Measurements from ENCODE around the gene POLE.

Gene POLE

DNA sequence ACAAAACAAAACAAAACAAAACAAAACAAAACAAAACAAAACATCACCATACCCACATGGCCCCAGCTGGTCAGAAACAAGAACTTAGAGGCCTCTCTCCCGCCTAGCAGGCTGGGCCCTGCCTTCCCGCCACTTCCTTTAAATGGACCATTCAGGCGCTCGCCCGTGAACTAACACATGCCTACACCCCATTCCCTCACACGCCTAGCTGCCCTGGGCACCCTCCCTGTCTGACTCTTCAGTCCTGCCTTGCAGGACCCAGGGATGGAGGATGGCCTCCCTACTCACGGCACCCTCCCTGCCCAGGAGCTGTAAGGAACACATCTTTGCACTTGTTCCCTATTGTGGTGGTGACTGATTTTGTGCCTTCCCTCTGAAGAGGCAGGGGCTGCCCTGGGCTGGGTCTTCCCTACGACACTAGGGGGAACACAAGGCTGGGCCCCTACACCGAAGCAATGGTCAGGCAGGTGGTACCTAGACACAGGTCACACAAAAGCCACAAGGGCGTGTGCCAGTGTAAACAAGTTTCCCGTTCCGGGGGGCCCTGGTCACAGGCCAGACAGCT, 47.1 kb downstream of the POLE start:
- H3K4me3 ChIP-seq (ENCODE audit: low read depth, low read length), result no peak overlapping the region
- no peak for DNase-seq (ENCODE audit: low read depth)
- TF ChIP-seq, protein P1, sequence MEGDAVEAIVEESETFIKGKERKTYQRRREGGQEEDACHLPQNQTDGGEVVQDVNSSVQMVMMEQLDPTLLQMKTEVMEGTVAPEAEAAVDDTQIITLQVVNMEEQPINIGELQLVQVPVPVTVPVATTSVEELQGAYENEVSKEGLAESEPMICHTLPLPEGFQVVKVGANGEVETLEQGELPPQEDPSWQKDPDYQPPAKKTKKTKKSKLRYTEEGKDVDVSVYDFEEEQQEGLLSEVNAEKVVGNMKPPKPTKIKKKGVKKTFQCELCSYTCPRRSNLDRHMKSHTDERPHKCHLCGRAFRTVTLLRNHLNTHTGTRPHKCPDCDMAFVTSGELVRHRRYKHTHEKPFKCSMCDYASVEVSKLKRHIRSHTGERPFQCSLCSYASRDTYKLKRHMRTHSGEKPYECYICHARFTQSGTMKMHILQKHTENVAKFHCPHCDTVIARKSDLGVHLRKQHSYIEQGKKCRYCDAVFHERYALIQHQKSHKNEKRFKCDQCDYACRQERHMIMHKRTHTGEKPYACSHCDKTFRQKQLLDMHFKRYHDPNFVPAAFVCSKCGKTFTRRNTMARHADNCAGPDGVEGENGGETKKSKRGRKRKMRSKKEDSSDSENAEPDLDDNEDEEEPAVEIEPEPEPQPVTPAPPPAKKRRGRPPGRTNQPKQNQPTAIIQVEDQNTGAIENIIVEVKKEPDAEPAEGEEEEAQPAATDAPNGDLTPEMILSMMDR (IDR thresholded peaks at IDR 0.05; ENCODE audit: low read depth, low read length), result no peak

DNA sequence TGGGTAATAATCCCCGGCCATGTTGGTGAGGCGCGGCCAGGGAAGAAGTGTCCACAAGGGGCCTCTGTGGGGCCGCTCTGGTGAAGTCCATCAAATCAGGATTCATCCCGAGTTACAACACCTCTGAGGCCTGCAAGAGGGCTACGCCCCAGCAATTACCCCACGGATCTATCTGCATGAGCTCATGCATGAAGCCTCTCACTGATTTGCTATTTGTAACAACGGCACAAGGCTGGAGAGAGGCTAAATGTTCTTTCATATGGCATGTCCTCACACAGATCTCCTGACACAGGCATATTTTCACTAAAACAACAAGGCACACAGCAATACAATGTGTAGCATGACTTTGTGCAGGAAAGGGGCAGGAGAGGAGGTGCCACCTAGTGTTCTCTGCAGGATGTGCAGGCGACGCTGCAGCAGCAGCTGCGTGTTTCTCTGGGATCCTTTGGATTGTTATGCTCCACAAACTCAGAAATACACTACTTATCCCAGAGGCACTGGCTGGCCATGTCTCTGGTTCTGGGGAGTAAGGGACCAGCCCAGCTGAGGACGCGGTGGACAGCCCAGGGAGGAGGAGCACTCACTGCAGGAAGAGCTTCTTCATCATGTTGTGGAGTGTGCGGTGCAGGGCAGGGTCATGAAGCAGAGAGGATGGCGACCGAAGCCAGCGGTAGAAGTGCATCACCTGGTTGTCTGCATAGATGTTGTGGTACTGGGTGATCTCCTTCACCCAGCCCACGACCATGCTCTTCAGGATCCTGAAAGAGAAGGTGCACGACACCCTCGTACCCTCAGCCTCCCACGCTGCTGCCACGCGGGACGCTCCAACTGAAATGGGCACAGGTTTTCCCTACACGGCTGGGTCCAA, 48.4 kb downstream of the POLE start:
- TF ChIP-seq, protein P2, sequence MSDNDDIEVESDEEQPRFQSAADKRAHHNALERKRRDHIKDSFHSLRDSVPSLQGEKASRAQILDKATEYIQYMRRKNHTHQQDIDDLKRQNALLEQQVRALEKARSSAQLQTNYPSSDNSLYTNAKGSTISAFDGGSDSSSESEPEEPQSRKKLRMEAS (IDR thresholded peaks at IDR 0.05; ENCODE audit: low read depth, low read length), result no peak
- no peak for TF ChIP-seq POLR2A (IDR thresholded peaks at IDR 0.05; ENCODE audit: extremely low read depth, insufficient read length)
- TF ChIP-seq, protein P1 (IDR thresholded peaks at IDR 0.05; ENCODE audit: low read depth, low read length), result peak; percentile 95
- no peak overlapping the region for H3K4me3 ChIP-seq (ENCODE audit: low read depth, low read length)
- peak; percentile 56 for DNase-seq (ENCODE audit: low read depth)

DNA sequence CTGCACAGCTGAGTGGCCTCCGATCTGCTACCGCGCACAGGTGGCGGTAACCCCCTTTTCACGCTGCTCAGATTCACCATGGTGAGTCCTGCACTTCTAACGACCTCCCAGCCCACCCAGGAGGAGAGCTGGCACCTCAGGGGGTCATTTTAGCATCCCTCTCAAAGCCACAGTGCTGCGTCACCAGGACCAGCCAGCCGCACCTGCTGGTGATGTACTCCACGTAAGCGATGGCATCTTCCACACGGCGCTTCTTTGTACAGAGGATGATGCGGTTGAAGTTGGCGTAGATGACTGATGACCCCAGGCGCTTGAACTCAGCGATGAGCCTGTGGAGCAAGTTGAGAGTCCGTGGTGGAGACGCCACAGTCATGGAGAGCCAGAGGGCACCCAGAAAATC, 49.3 kb downstream of the POLE start:
- DNase-seq (ENCODE audit: low read depth), result no peak
- TF ChIP-seq POLR2A (IDR thresholded peaks at IDR 0.05; ENCODE audit: extremely low read depth, insufficient read length), result no peak
- TF ChIP-seq, protein P2 (IDR thresholded peaks at IDR 0.05; ENCODE audit: low read depth, low read length), result no peak
- H3K4me3 ChIP-seq (ENCODE audit: low read depth, low read length), result no peak overlapping the region

DNA sequence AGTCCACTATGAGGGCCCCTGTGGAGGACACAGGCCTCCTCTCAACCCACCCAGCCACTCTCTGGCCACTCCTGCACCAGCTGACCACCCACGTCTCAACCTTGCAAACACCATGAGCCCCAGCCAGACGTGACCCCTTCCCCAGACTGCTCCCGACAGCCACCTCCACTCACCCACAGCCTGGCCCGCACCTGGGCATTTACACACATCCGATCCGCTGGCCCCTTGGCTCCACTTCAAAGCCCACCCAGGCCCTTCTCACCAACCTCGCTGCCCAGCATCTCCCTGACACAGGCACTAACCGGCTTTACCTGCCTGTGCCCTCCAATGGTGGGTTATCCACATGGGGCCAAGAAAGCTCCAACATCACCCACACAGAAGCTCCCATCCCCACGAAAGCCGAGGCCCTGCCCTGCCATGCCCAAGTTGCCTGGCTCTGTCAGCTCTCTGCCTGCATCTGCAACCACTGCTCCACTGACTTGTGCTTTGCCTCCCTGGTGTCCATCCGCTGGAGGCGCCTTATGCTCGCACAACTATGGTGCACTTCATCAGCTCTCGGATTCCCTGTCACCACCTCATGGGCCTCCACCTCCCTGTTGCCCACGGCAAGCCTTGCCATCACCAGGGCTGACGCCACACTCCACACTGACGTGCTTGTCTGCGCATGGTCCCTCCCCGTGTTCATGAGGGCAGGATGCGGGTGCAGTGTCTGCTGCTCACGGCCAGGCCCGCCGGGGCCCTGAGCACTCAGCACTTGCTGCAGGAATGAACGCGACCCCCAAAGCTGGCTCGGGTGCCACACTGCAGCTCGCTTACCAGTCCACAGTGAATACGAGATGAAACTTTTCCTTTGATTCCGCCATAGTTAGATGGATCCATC, 51.8 kb downstream of the POLE start:
- no peak for DNase-seq (ENCODE audit: low read depth)
- no peak overlapping the region for H3K4me3 ChIP-seq (ENCODE audit: low read depth, low read length)
- TF ChIP-seq, protein P1 (IDR thresholded peaks at IDR 0.05; ENCODE audit: low read depth, low read length), result no peak
- TF ChIP-seq POLR2A (IDR thresholded peaks at IDR 0.05; ENCODE audit: extremely low read depth, insufficient read length), result no peak
- TF ChIP-seq MYC (IDR thresholded peaks at IDR 0.05; ENCODE audit: low read depth, low read length), result no peak
- TF ChIP-seq, protein P2 (IDR thresholded peaks at IDR 0.05; ENCODE audit: low read depth, low read length), result no peak

DNA sequence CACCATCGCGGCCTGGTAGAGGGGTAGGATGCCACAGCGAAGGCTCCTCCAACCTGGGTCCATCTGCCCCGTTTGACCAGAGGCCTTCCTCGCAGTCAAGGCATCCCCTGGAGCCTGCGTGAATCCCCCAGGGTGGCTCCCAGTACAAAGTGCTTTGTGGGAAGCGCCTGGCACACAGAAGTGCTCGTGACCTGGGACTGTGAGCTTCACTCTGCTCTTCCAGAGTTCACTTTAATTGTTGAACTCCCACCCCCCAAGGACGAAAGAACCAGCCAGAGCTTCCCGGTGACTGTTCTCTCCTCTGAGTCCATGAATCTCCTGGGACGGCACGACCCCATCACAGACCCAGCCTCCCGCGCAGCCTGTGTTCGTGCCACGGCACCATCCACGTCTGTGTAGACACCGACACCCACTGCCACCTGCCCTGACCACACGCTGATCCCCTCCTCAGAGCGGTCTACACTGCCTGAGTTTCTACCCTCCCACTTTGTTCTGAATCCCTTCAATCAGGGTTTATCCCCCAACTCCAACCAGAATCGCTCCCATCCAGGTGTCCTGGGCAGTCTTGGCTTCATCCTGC, 52.6 kb downstream of the POLE start:
- H3K4me3 ChIP-seq (ENCODE audit: low read depth, low read length), result no peak overlapping the region
- TF ChIP-seq MYC (IDR thresholded peaks at IDR 0.05; ENCODE audit: low read depth, low read length) (no peak), POLR2A (IDR thresholded peaks at IDR 0.05; ENCODE audit: extremely low read depth, insufficient read length) (no peak)
- TF ChIP-seq, protein P1 (IDR thresholded peaks at IDR 0.05; ENCODE audit: low read depth, low read length), result no peak
- TF ChIP-seq, protein P2 (IDR thresholded peaks at IDR 0.05; ENCODE audit: low read depth, low read length), result no peak
- DNase-seq (ENCODE audit: low read depth), result no peak
